GM23248 (cell line): ENCODE measurements around the gene ASB16. TPM values are rescaled to one million over a fixed set of nuclear protein-coding genes. Genes with fewer than 3 reads are reported as not detected.

ENCODE experiments used
- DNase-seq: peaks from one replicate; pipeline ENCODE4 v3.0.0-alpha.2; 2015
- H2AFZ ChIP-seq: fragments of 200-600 bp; sonication (generic); 2 replicates; pipeline ENCODE4 v1.6.1; 2016; ENCODE audit warnings: antibody characterized with exemption
- H3F3A ChIP-seq: fragments of 200-600 bp; sonication (generic); 2 replicates; pipeline ENCODE4 v1.6.1; 2016; ENCODE audit warnings: mild to moderate bottlenecking, antibody characterized with exemption, mixed run types; ENCODE audit not compliant: insufficient read depth
- H3K27ac ChIP-seq: fragments of 200-600 bp; sonication (generic); 2 replicates; pipeline ENCODE4 v1.5.1; 2016; ENCODE audit warnings: mild to moderate bottlenecking
- H3K27me3 ChIP-seq: fragments of 200-600 bp; sonication (generic); replicated peaks from 2 replicates; pipeline ENCODE4 v1.6.1; 2016; ENCODE audit warnings: mild to moderate bottlenecking; ENCODE audit not compliant: insufficient read depth
- H3K36me3 ChIP-seq: fragments of 200-600 bp; sonication (generic); 2 replicates; pipeline ENCODE4 v1.6.1; 2016; ENCODE audit warnings: low read depth, mild to moderate bottlenecking
- H3K4me1 ChIP-seq: fragments of 200-600 bp; sonication (generic); 2 replicates; pipeline ENCODE4 v1.6.1; 2016; ENCODE audit warnings: mild to moderate bottlenecking; ENCODE audit not compliant: insufficient read depth
- H3K4me2 ChIP-seq: fragments of 200-600 bp; sonication (generic); one replicate; pipeline ENCODE4 v1.6.1; 2016; ENCODE audit warnings: mild to moderate bottlenecking; ENCODE audit not compliant: unreplicated experiment
- H3K4me3 ChIP-seq: fragments of 200-600 bp; sonication (generic); 2 replicates; pipeline ENCODE4 v1.5.1; 2016; ENCODE audit warnings: mild to moderate bottlenecking
- H3K79me2 ChIP-seq: fragments of 200-600 bp; sonication (generic); 2 replicates; pipeline ENCODE4 v1.6.1; 2016; ENCODE audit warnings: mild to moderate bottlenecking; ENCODE audit not compliant: insufficient read depth
- H3K9ac ChIP-seq: fragments of 200-600 bp; sonication (generic); 2 replicates; pipeline ENCODE4 v1.6.1; 2016; ENCODE audit warnings: mild to moderate bottlenecking
- H3K9me2 ChIP-seq: fragments of 200-600 bp; sonication (generic); 2 replicates; pipeline ENCODE4 v1.6.1; 2016; ENCODE audit warnings: mixed run types, mild to moderate bottlenecking, moderate library complexity; ENCODE audit not compliant: insufficient read depth
- H3K9me3 ChIP-seq: fragments of 200-600 bp; sonication (generic); one replicate; pipeline ENCODE4 v1.6.1; 2017; ENCODE audit warnings: low read depth
- H4K20me1 ChIP-seq: fragments of 200-600 bp; sonication (generic); 2 replicates; pipeline ENCODE4 v1.6.0; 2016; ENCODE audit not compliant: insufficient read depth
- EZH2 ChIP-seq: fragments of 200-600 bp; sonication (generic); IDR thresholded peaks from 2 replicates; pipeline ENCODE4 v1.6.1; 2018; ENCODE audit warnings: antibody characterized with exemption, mild to moderate bottlenecking; ENCODE audit not compliant: insufficient read depth, poor library complexity, severe bottlenecking
- EZH2phosphoT487 ChIP-seq: fragments of 200-600 bp; sonication (generic); IDR thresholded peaks from 2 replicates; pipeline ENCODE4 v1.6.1; 2018; ENCODE audit warnings: antibody characterized with exemption, moderate library complexity, mild to moderate bottlenecking, low read depth; ENCODE audit not compliant: insufficient read depth
- WGBS, 2 experiments: methylation state at CpG; one replicate each; pipeline ENCODE4 v1.1.6; 2015 to 2017; ENCODE audit warnings: low lambda C conversion rate in 2 of 2, low coverage in 1 of 2; ENCODE audit errors: missing lambda C conversion rate in 2 of 2; 5-methylcytosine and 5-hydroxymethylcytosine counted together
- in situ Hi-C: fragments of 300-500 bp; cut with MboI; formaldehyde crosslinking; loops from 2 replicates; pipeline ENCODE4 v1.15.0; 2020
- polyA plus RNA-seq: library from polyadenylated mRNA; unstranded; fragments of >200 nt; fragmentation: Nextera tagmentation; extraction: Ambion mirVana; gene quantifications from 2 replicates; pipeline ENCODE4 v1.2.1, GENCODE V29; 2016
- total RNA-seq: library from RNA; depleted of rRNA; stranded (reverse); fragments of >200 nt; shearing (Covaris generic); gene quantifications from 2 replicates; pipeline ENCODE4 v1.2.3, GENCODE V29; 2014

ASB16 gene
- total and polyA plus RNA-seq, 2 experiments from 2014 or later: 0.25 TPM; not detected in 1

GRCh38 chr17:44188576-44189403 lies 18.3 kb downstream of the ASB16 start:
- in situ Hi-C loops: no loop called here
- Histone ChIP-seq H4K20me1 (no peaks in the 10 kb centered on the region), H3F3A (peaks cover 17% of the 10 kb centered on the region), H2AFZ (no peak overlapping the region), H3K27me3 (no peaks in the 10 kb centered on the region), H3K4me2 (peak overlapping the region; percentile 76), H3K9ac (peak overlapping the region; percentile 95; the same call in 1 of the 2 replicates), H3K79me2 (peaks cover 47% of the 10 kb centered on the region), H3K36me3 (peaks cover 6% of the 10 kb centered on the region; the same call in 1 of the 2 replicates), H3K4me1 (peaks cover 14% of the 10 kb centered on the region), H3K9me2 (no peaks in the 10 kb centered on the region), H3K27ac (no peak overlapping the region), H3K9me3 (no peaks in the 10 kb centered on the region), H3K4me3 (peak overlapping the region; percentile 93; the same call in 1 of the 2 replicates)
- DNase-seq: no peak
- 89% methylated on average over 12 of the region's 12 CpGs for WGBS, 2 experiments
- TF ChIP-seq EZH2 (no peak), EZH2phosphoT487 (no peak)

DNA sequence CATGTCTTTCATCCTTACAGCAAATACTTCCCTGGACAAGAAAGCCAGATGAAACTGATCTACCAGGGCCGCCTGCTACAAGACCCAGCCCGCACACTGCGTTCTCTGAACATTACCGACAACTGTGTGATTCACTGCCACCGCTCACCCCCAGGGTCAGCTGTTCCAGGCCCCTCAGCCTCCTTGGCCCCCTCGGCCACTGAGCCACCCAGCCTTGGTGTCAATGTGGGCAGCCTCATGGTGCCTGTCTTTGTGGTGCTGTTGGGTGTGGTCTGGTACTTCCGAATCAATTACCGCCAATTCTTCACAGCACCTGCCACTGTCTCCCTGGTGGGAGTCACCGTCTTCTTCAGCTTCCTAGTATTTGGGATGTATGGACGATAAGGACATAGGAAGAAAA lies 20.0 kb downstream of the ASB16 start:
- TF ChIP-seq EZH2: no peak
- no peak for TF ChIP-seq EZH2phosphoT487
- H3K9me2 ChIP-seq: no peaks in the 10 kb centered on the region
- peaks cover 20% of the 10 kb centered on the region for H3F3A ChIP-seq
- H3K4me2 ChIP-seq: no peak overlapping the region
- 91 to 92% methylated on average over 10 of the region's 10 CpGs for WGBS, 2 experiments
- peaks cover 13% of the 10 kb centered on the region for H3K4me1 ChIP-seq
- H4K20me1 ChIP-seq: no peaks in the 10 kb centered on the region
- H2AFZ ChIP-seq: no peak overlapping the region
- H3K27ac ChIP-seq: no peak overlapping the region
- H3K4me3 ChIP-seq: no peak overlapping the region
- in situ Hi-C loops: no loop called here
- H3K9me3 ChIP-seq: no peaks in the 10 kb centered on the region
- no peak overlapping the region for H3K9ac ChIP-seq
- peaks cover 17% of the 10 kb centered on the region; the same call in 1 of the 2 replicates for H3K36me3 ChIP-seq
- DNase-seq: no peak
- H3K79me2 ChIP-seq: peaks cover 30% of the 10 kb centered on the region
- no peaks in the 10 kb centered on the region for H3K27me3 ChIP-seq

DNA sequence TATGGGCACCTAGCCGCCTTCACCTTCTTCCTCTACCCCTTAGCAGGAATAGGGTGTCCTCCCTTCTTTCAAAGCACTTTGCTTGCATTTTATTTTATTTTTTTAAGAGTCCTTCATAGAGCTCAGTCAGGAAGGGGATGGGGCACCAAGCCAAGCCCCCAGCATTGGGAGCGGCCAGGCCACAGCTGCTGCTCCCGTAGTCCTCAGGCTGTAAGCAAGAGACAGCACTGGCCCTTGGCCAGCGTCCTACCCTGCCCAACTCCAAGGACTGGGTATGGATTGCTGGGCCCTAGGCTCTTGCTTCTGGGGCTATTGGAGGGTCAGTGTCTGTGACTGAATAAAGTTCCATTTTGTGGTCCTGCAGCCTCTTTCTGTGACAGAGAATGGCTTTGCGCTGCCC lies 20.9 kb downstream of the ASB16 start:
- TF ChIP-seq EZH2: no peak
- Histone ChIP-seq H3K27ac (no peak overlapping the region), H3K4me3 (no peak overlapping the region), H3K27me3 (no peaks in the 10 kb centered on the region), H3K79me2 (peaks cover 25% of the 10 kb centered on the region), H2AFZ (no peak overlapping the region), H3K9me2 (no peaks in the 10 kb centered on the region), H3K9ac (no peak overlapping the region), H3K4me2 (no peak overlapping the region), H3K9me3 (no peaks in the 10 kb centered on the region), H3K36me3 (peaks cover 21% of the 10 kb centered on the region; the same call in 1 of the 2 replicates), H3F3A (peaks cover 20% of the 10 kb centered on the region), H4K20me1 (no peaks in the 10 kb centered on the region), H3K4me1 (peaks cover 9% of the 10 kb centered on the region)
- in situ Hi-C loops: no loop called here
- 61 to 69% methylated on average over 5 of the region's 5 CpGs for WGBS, 2 experiments
- DNase-seq: no peak

DNA sequence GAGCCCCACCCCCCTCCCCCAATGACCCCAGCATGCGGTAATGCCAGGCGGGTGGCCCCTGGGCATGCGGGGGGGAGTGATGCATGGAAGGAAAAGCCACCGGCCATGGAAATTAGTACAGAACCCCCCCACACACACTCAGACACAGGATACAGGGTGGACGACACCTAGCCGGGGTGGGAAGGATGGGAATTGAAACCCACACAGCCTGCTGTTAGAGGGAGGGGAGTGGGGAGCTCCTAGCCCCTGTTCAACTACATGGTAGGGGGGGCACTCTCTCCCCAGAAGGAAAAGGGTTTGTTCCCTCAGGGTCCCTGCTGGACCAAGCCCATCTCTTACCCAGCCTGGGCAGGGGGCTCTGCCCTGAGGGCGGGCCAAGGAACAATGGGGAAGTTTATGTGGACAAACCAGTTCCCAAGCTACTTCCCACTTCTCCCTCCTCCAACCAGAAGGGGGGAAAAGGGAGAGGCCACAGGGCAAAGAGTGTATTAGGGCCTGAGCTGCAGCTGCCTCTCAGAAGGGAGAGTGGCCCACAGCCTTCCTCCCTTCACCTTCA lies 21.5 kb downstream of the ASB16 start:
- Histone ChIP-seq H3K27ac (no peak overlapping the region), H3K27me3 (no peaks in the 10 kb centered on the region), H3K9me3 (no peaks in the 10 kb centered on the region), H2AFZ (no peak overlapping the region), H3K79me2 (peaks cover 31% of the 10 kb centered on the region), H3K9ac (no peak overlapping the region), H3F3A (peaks cover 20% of the 10 kb centered on the region), H3K36me3 (peaks cover 21% of the 10 kb centered on the region; the same call in 1 of the 2 replicates), H3K9me2 (no peaks in the 10 kb centered on the region), H4K20me1 (no peaks in the 10 kb centered on the region), H3K4me3 (no peak overlapping the region), H3K4me1 (peaks cover 9% of the 10 kb centered on the region), H3K4me2 (no peak overlapping the region)
- 59 to 69% methylated on average over 7 of the region's 7 CpGs for WGBS, 2 experiments
- no peak for DNase-seq
- in situ Hi-C loops: no loop called here
- no peak for TF ChIP-seq EZH2
